B cell (primary cell): ENCODE data around the gene ISCA1. TPM values are rescaled to one million over a fixed set of nuclear protein-coding genes. Genes with fewer than 3 reads are reported as not detected.
A peak's percentile ranks its signal among the peaks of the same experiment; 100 is the strongest.

Source experiments
- ATAC-seq: fragments of 200-7000 bp; cut with Tn5 transposase; one replicate; pipeline ENCODE4 v1.10.0; 2021; ENCODE audit warnings: low read depth, mild to moderate bottlenecking, moderate number of reproducible peaks, moderate library complexity
- CTCF ChIA-PET: fragments of 350-600 bp; sonication (Branson Sonifier 250); formaldehyde crosslinking; loops from one replicate; lab custom pipeline; 2021; ENCODE audit warnings: antibody characterized with exemption, inconsistent platforms; lab: Charles Lee
- POLR2A ChIA-PET: fragments of 350-600 bp; sonication (Branson Sonifier 250); formaldehyde crosslinking; loops from one replicate; lab custom pipeline; 2021; ENCODE audit warnings: antibody characterized with exemption; lab: Charles Lee
- DNase-seq: peaks from one replicate; pipeline ENCODE4 v3.0.0; 2013
- H2AFZ ChIP-seq: 2 replicates; pipeline ENCODE4 v1.6.1; 2012; ENCODE audit warnings: mild to moderate bottlenecking, low read depth, low read length; ENCODE audit not compliant: insufficient read depth, poor library complexity, severe bottlenecking
- H3K27ac ChIP-seq, 2 donors: 1 replicate in 1 of 2; 2 replicates in 1 of 2; pipeline ENCODE4 v1.5.1; 2012 to 2013; ENCODE audit warnings: low read length in 2 of 2, mild to moderate bottlenecking in 2 of 2, moderate library complexity in 1 of 2
- H3K27me3 ChIP-seq, 4 experiments: fragments of 200-600 bp in 1 of 4; sonication (generic) in 1 of 4; replicated peaks in 1 of 4; 1 replicate in 2 of 4; 2 replicates in 2 of 4; pipeline versions ENCODE4 v1.6.1 to v1.7.0; 2013 to 2016; ENCODE audit warnings: low read length in 3 of 4, mild to moderate bottlenecking in 2 of 4, mixed read lengths in 1 of 4, moderate library complexity in 1 of 4; ENCODE audit not compliant: insufficient read depth in 4 of 4, control insufficient read depth in 3 of 4; ENCODE audit errors: control extremely low read depth in 1 of 4
- H3K36me3 ChIP-seq, 2 experiments: replicated peaks in 1 of 2; 1 replicate in 1 of 2; 2 replicates in 1 of 2; pipeline versions ENCODE4 v1.6.1 to v1.7.1; 2013; ENCODE audit warnings: low read length in 1 of 2; ENCODE audit not compliant: insufficient read depth in 2 of 2, control insufficient read depth in 1 of 2; ENCODE audit errors: control extremely low read depth in 1 of 2, extremely low read depth in 1 of 2
- H3K4me1 ChIP-seq, 2 donors: fragments of 200-600 bp in 1 of 2; sonication (generic) in 1 of 2; 1 replicate in 1 of 2; 2 replicates in 1 of 2; pipeline versions ENCODE4 v1.5.1 to v1.6.1; 2013 to 2017; ENCODE audit warnings: low read length in 2 of 2; ENCODE audit not compliant: control insufficient read depth in 2 of 2, insufficient read depth in 2 of 2
- H3K4me2 ChIP-seq: replicated peaks from 2 replicates; pipeline ENCODE3; 2012; ENCODE audit warnings: mild to moderate bottlenecking, low read depth, low read length; ENCODE audit not compliant: poor library complexity, severe bottlenecking
- H3K4me3 ChIP-seq, 5 experiments: fragments of 200-600 bp in 1 of 5; sonication (generic) in 1 of 5; 1 replicate in 3 of 5; 2 replicates in 2 of 5; pipeline versions ENCODE4 v1.5.1 to v1.7.0; 2011 to 2016; ENCODE audit warnings: low read length in 4 of 5, mild to moderate bottlenecking in 4 of 5, low read depth in 2 of 5, control low read depth in 1 of 5, moderate library complexity in 1 of 5; ENCODE audit not compliant: insufficient read depth in 1 of 5; ENCODE audit errors: control extremely low read depth in 1 of 5, extremely low read depth in 1 of 5
- H3K79me2 ChIP-seq: fragments of 200-600 bp; sonication (generic); one replicate; pipeline ENCODE4 v1.6.0; 2016; ENCODE audit warnings: low read length; ENCODE audit not compliant: control insufficient read depth, insufficient read depth
- H3K9ac ChIP-seq: fragments of 200-600 bp; sonication (generic); 2 replicates; pipeline ENCODE4 v1.6.1; 2017; ENCODE audit warnings: mild to moderate bottlenecking, low read length, moderate library complexity
- H3K9me3 ChIP-seq, 3 donors: one replicate each; pipeline versions ENCODE4 v1.6.1 to v1.7.1; 2013; ENCODE audit warnings: low read length in 2 of 3; ENCODE audit not compliant: control insufficient read depth in 2 of 3, insufficient read depth in 1 of 3; ENCODE audit errors: control extremely low read depth in 1 of 3
- H4K20me1 ChIP-seq: 2 replicates; pipeline ENCODE4 v1.6.0; 2012; ENCODE audit warnings: mild to moderate bottlenecking, low read length; ENCODE audit not compliant: insufficient read depth, control insufficient read depth, poor library complexity, severe bottlenecking
- H3K27ac Mint-ChIP-seq: one replicate; pipeline ENCODE4 v1.8.0; 2021; ENCODE audit warnings: mixed read lengths
- H3K27me3 Mint-ChIP-seq: one replicate; pipeline ENCODE4 v1.8.0; 2021; ENCODE audit warnings: mixed read lengths
- H3K4me1 Mint-ChIP-seq: one replicate; pipeline ENCODE4 v1.8.0; 2021; ENCODE audit warnings: mixed read lengths
- H3K4me3 Mint-ChIP-seq: one replicate; pipeline ENCODE4 v1.8.0; 2021; ENCODE audit warnings: mixed read lengths
- H3K9me3 Mint-ChIP-seq: one replicate; pipeline ENCODE4 v1.8.0; 2022; ENCODE audit warnings: mixed read lengths; ENCODE audit not compliant: insufficient read depth
- EZH2 ChIP-seq: IDR thresholded peaks from 2 replicates; pipeline ENCODE4 v1.6.1; 2012; ENCODE audit warnings: borderline replicate concordance, low read depth, mild to moderate bottlenecking, moderate library complexity, low read length; ENCODE audit not compliant: insufficient read depth, poor library complexity, severe bottlenecking
- WGBS: methylation state at CpG from one replicate; pipeline ENCODE4 v1.1.5; 2013; ENCODE audit warnings: missing lambda C conversion rate; ENCODE audit not compliant: insufficient coverage; 5-methylcytosine and 5-hydroxymethylcytosine counted together
- intact Hi-C: fragments of 100-400 bp; cut with micrococcal nuclease; formaldehyde crosslinking; loops from one replicate; pipeline ENCODE4 v1.10.0; 2022
- polyA plus RNA-seq: library from polyadenylated mRNA; depleted of rRNA; stranded (reverse); fragments of >200 nt; gene quantifications from 2 replicates; pipeline ENCODE4 v1.2.3, GENCODE V29; 2012
- total RNA-seq, 2 donors: library from RNA; stranded (reverse); fragments of 120-200 nt in 1 of 2; gene quantifications; 1 replicate in 1 of 2; 2 replicates in 1 of 2; pipeline versions ENCODE4 v1.2.3 to v1.2.4, GENCODE V29; 2013 to 2022
- TF ChIP-seq, protein P1 (sequence below): fragments of 200-600 bp; IDR thresholded peaks from one replicate; pipeline ENCODE4 v1.8.0; 2022; ENCODE audit warnings: antibody characterized with exemption, mild to moderate bottlenecking

The ISCA1 gene
- total and polyA plus RNA-seq, 2 donors (not counting 1 experiment from before 2014, with no cell fraction given), result 17.8 to 32.7 TPM

- Histone ChIP-seq H3K4me3 (peak overlapping the region; percentile 82 to 95 (median 89)), H3K9me3 (no peaks in the 10 kb centered on the region), H3K9ac (peak overlapping the region; percentile 78), H3K4me2 (peak overlapping the region; percentile 83), H3K27ac (peak overlapping the region; percentile 94 to 96), H3K4me1 (peaks cover 11 to 14% of the 10 kb centered on the region in 2 donors), H4K20me1 (peaks cover 31% of the 10 kb centered on the region), H3K27me3 (no peaks in the 10 kb centered on the region), H3K36me3 (peaks cover 2 to 7% of the 10 kb centered on the region in 2 experiments), H3K79me2 (peaks cover 34% of the 10 kb centered on the region), H2AFZ (peak overlapping the region; percentile 83)
- intact Hi-C loops, result loop anchor here (1.0 to 5.0 kb wide), 4 partner anchors 71 to 541 kb away; partner anchors contain the start of genes NAA35 and TUT7
- ATAC-seq (peak; percentile 12), DNase-seq (no peak)
- CTCF ChIA-PET, result interaction anchor here (1.0 kb wide), 1 partner anchor 47 kb away, joined by 3 read pairs; no protein-coding TSS in a partner anchor
- POLR2A ChIA-PET, result interaction anchor here (1.0 kb wide), 1 partner anchor 69 kb away, joined by 3 read pairs; no protein-coding TSS in a partner anchor
- Mint-ChIP-seq H3K4me3 (peak overlapping the region; percentile 91), H3K27ac (peak overlapping the region; percentile 97), H3K4me1 (peaks cover 27% of the 10 kb centered on the region), H3K27me3 (no peaks in the 10 kb centered on the region), H3K9me3 (no peaks in the 10 kb centered on the region)
- TF ChIP-seq EZH2, result no peak
- TF ChIP-seq, protein P1, sequence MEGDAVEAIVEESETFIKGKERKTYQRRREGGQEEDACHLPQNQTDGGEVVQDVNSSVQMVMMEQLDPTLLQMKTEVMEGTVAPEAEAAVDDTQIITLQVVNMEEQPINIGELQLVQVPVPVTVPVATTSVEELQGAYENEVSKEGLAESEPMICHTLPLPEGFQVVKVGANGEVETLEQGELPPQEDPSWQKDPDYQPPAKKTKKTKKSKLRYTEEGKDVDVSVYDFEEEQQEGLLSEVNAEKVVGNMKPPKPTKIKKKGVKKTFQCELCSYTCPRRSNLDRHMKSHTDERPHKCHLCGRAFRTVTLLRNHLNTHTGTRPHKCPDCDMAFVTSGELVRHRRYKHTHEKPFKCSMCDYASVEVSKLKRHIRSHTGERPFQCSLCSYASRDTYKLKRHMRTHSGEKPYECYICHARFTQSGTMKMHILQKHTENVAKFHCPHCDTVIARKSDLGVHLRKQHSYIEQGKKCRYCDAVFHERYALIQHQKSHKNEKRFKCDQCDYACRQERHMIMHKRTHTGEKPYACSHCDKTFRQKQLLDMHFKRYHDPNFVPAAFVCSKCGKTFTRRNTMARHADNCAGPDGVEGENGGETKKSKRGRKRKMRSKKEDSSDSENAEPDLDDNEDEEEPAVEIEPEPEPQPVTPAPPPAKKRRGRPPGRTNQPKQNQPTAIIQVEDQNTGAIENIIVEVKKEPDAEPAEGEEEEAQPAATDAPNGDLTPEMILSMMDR, result no peak
- WGBS, result 24% methylated on average over 8 of the region's 12 CpGs
Measured at GRCh38 chr9:86282979-86283535, 719 bp upstream of the ISCA1 start.

GRCh38 chr9:86281593-86282076 lies 703 bp downstream of the ISCA1 start:
- Mint-ChIP-seq H3K27me3 (no peaks in the 10 kb centered on the region), H3K27ac (peak overlapping the region; percentile 89), H3K9me3 (no peaks in the 10 kb centered on the region), H3K4me3 (peak overlapping the region; percentile 91), H3K4me1 (peaks cover 27% of the 10 kb centered on the region)
- no peak for DNase-seq
- no peak for ATAC-seq
- H3K27ac ChIP-seq, result peak overlapping the region; percentile 94 to 96
- H3K4me2 ChIP-seq, result peak overlapping the region; percentile 83
- peak overlapping the region; percentile 83 for H2AFZ ChIP-seq
- H3K4me3 ChIP-seq, result peak overlapping the region; percentile 30 to 95 (median 89)
- peaks cover 43% of the 10 kb centered on the region for H4K20me1 ChIP-seq
- ChIA-PET POLR2A (interaction anchor here (1.0 kb wide), 1 partner anchor 70 kb away, joined by 3 read pairs; no protein-coding TSS in a partner anchor), CTCF (no interaction called here)
- TF ChIP-seq EZH2, result no peak
- TF ChIP-seq, protein P1, result no peak
- H3K9ac ChIP-seq, result peak overlapping the region; percentile 78
- intact Hi-C loops, result loop anchor here (1.0 to 5.0 kb wide), 4 partner anchors 73 to 539 kb away; partner anchors contain the start of genes NAA35 and TUT7
- no peaks in the 10 kb centered on the region for H3K9me3 ChIP-seq
- peaks cover 11 to 14% of the 10 kb centered on the region in 2 donors for H3K4me1 ChIP-seq
- H3K36me3 ChIP-seq, result no peaks in the 10 kb centered on the region
- peaks cover 44% of the 10 kb centered on the region for H3K79me2 ChIP-seq
- no peaks in the 10 kb centered on the region for H3K27me3 ChIP-seq
- WGBS, result 3% methylated on average over 31 of the region's 31 CpGs
